NCI-H1105 treated with DMSO at 0.1 percent for 48 hours (cell line): ENCODE data around the gene ZDHHC14.

Source experiments
- DNase-seq: peaks from one replicate; lab custom pipeline; 2025; lab: John Stamatoyannopoulos, UW

Gene ZDHHC14

GRCh38 chr6:157621406-157621805, 240.4 kb downstream of the ZDHHC14 start:
- no peak for DNase-seq

GRCh38 chr6:157622427-157622826, 241.4 kb downstream of the ZDHHC14 start:
- no peak for DNase-seq

DNA sequence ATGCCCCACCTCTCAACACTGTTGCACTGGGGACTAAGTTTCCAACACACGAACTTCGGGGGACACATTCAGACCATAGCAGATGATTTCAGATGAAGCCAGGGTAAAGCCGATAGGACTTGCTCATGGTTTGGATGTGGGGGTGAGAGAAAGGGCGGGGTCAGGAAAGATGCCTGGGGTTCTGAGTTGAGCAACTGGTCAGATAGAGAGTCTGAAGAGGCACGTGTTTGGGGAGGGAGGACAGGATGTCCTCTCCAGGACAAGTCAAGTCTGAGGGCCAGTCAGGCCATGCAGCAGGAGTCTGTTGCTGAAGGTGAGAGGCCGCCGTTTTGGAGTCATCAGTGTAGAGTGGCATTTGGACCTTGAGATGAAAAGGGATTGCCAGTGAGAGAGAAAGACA, 244.1 kb downstream of the ZDHHC14 start:
- no peak for DNase-seq

GRCh38 chr6:157625764-157626163, 244.8 kb downstream of the ZDHHC14 start:
- DNase-seq, result no peak

GRCh38 chr6:157627195-157627966, 246.4 kb downstream of the ZDHHC14 start:
- no peak for DNase-seq

DNA sequence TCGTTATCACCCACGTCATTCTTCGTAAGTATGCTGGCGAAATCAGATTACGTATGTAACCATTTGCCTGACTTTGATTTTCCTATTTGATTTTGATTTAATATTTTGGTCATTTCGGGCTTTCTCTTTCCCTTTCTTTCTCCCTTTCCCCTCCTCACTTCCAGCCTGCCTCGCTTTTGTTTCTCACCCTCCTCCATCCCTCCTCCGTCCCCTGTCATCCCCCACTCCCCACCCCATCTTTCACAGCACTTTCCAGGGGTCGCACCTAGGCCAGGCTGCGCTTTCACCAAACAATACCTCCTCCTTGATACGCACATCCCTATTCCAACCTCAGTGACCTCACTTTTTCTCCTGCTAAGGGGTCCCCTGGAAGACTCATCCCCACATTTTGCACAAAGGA, 247.5 kb downstream of the ZDHHC14 start:
- DNase-seq, result no peak

- no peak for DNase-seq
Observed at GRCh38 chr6:157629220-157629619, 248.2 kb downstream of the ZDHHC14 start.

- DNase-seq, result no peak
Observed at GRCh38 chr6:157630463-157631080, 249.6 kb downstream of the ZDHHC14 start.

- DNase-seq, result no peak
Observed at GRCh38 chr6:157631412-157631811, 250.4 kb downstream of the ZDHHC14 start.

GRCh38 chr6:157631838-157632614, 251.0 kb downstream of the ZDHHC14 start:
- no peak for DNase-seq

GRCh38 chr6:157632821-157633220, 251.8 kb downstream of the ZDHHC14 start:
- DNase-seq, result no peak

- no peak for DNase-seq
Observed at GRCh38 chr6:157634546-157634945, 253.6 kb downstream of the ZDHHC14 start.

- no peak for DNase-seq
Observed at GRCh38 chr6:157635388-157636244, 254.6 kb downstream of the ZDHHC14 start.

GRCh38 chr6:157637516-157637915, 256.5 kb downstream of the ZDHHC14 start:
- DNase-seq, result no peak

GRCh38 chr6:157637941-157638662, 257.1 kb downstream of the ZDHHC14 start:
- DNase-seq, result no peak

DNA sequence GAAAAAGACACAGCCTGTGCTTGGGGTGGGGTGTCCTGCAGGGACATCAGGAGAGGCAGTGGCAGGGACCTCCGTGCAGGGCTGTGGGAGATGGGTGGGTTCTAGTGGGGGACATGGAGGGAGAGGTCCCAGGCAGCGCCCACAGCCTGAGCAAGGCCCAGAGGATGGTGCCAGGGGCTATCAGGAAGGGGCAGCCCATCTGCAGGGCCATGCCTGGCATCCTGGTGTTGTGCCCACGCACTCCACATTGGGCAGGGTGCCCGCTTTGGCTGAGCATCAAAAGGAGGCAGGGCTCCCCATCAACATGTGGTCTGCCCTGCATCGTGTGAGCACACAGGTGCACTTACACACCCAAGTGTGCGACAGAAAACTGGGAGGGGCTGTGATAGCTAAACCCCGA, 257.8 kb downstream of the ZDHHC14 start:
- peak; percentile 14 for DNase-seq

GRCh38 chr6:157640746-157641451, 259.9 kb downstream of the ZDHHC14 start:
- DNase-seq, result no peak

GRCh38 chr6:157641837-157642236, 260.8 kb downstream of the ZDHHC14 start:
- DNase-seq, result no peak

- no peak for DNase-seq
Observed at GRCh38 chr6:157642736-157643135, 261.7 kb downstream of the ZDHHC14 start.

- DNase-seq, result peak; percentile 58
Observed at GRCh38 chr6:157644043-157644810, 263.2 kb downstream of the ZDHHC14 start.
